ENCODE results near the gene ANKRD35.
"Not testable (repeated sequence)": the region's sequence is repeated elsewhere in the genome, so short reads cannot be mapped to it uniquely, and the experiment has no call there.

The ANKRD35 gene

GRCh38 chr1:145885738-145886287 lies at the start of gene ANKRD35:
Gene ANKRD35 (minus strand): TSS chr1:145885866. CDS start chr1:145885758, 108 bp downstream.
- peak in 13 of 14 donors; percentile 18 to 81 (median 63) for DNase-seq

GRCh38 chr1:145932522-145933009 lies 46.9 kb upstream of the ANKRD35 start:
- not testable (repeated sequence) for DNase-seq

GRCh38 chr1:145927916-145928643 lies 42.4 kb upstream of the ANKRD35 start:
- DNase-seq: peak in 2 of 14 donors; percentile 25 to 41

- DNase-seq: peak; percentile 49 to 96 (median 90)
Observed at GRCh38 chr1:145927063-145927886, 41.6 kb upstream of the ANKRD35 start, which contains the start of gene RBM8A. Gene RBM8A (minus strand): TSS chr1:145927484. CDS start chr1:145927426, 58 bp downstream.

- DNase-seq: no peak
Observed at GRCh38 chr1:145926686-145927062, 41.0 kb upstream of the ANKRD35 start.

- no peak for DNase-seq
Observed at GRCh38 chr1:145922266-145922665, 36.6 kb upstream of the ANKRD35 start.

GRCh38 chr1:145920297-145920696 lies 34.6 kb upstream of the ANKRD35 start:
- not testable (repeated sequence) for DNase-seq

- peak in 10 of 14 donors; percentile 12 to 67 (median 44) for DNase-seq
Observed at GRCh38 chr1:145918992-145919939, 33.6 kb upstream of the ANKRD35 start.

- DNase-seq: peak; percentile 81 to 97 (median 90)
Observed at GRCh38 chr1:145918144-145918991, 32.7 kb upstream of the ANKRD35 start, which contains the start of gene PEX11B. Gene PEX11B (minus strand): TSS chr1:145918717. CDS start chr1:145918688, 29 bp downstream.

GRCh38 chr1:145917595-145917994 lies 31.9 kb upstream of the ANKRD35 start:
- no peak for DNase-seq

GRCh38 chr1:145916745-145917144 lies 31.1 kb upstream of the ANKRD35 start:
- DNase-seq: no peak

- DNase-seq: no peak
Observed at GRCh38 chr1:145912128-145912641, 26.5 kb upstream of the ANKRD35 start.

- DNase-seq: no peak
Observed at GRCh38 chr1:145908653-145909052, 23.0 kb upstream of the ANKRD35 start.

- no peak for DNase-seq
Observed at GRCh38 chr1:145906954-145907753, 21.5 kb upstream of the ANKRD35 start.

GRCh38 chr1:145901312-145902021 lies 15.8 kb upstream of the ANKRD35 start:
- no peak for DNase-seq

GRCh38 chr1:145898756-145899155 lies 13.1 kb upstream of the ANKRD35 start:
- no peak for DNase-seq

- no peak for DNase-seq
Observed at GRCh38 chr1:145897969-145898368, 12.3 kb upstream of the ANKRD35 start.

- DNase-seq: no peak
Observed at GRCh38 chr1:145895471-145895870, 9.8 kb upstream of the ANKRD35 start.
